Progenitor cell of endocrine pancreas (in vitro differentiated cells): ENCODE data around the gene PLA2G4D. TPM values are rescaled to one million over a fixed set of nuclear protein-coding genes. Genes with fewer than 3 reads are reported as not detected.

Source experiments
- DNase-seq: peaks from one replicate; pipeline ENCODE4 v3.0.0; 2021; ENCODE audit warnings: low spot score; ENCODE audit not compliant: unreplicated experiment
- H3K27ac Mint-ChIP-seq: 2 replicates; pipeline ENCODE4 v1.8.0; 2021; ENCODE audit warnings: mild to moderate bottlenecking, moderate library complexity, mixed read lengths
- H3K27me3 Mint-ChIP-seq: 2 replicates; pipeline ENCODE4 v1.8.0; 2021; ENCODE audit warnings: mixed read lengths
- H3K36me3 Mint-ChIP-seq: 2 replicates; pipeline ENCODE4 v1.8.0; 2022; ENCODE audit warnings: mixed read lengths; ENCODE audit not compliant: insufficient read depth
- H3K4me1 Mint-ChIP-seq: 2 replicates; pipeline ENCODE4 v1.8.0; 2021; ENCODE audit warnings: low read depth, mixed read lengths
- H3K4me3 Mint-ChIP-seq: 2 replicates; pipeline ENCODE4 v1.8.0; 2021; ENCODE audit warnings: low read depth, mild to moderate bottlenecking, moderate library complexity, mixed read lengths
- H3K9me3 Mint-ChIP-seq: 2 replicates; pipeline ENCODE4 v1.8.0; 2021; ENCODE audit warnings: low read depth, mixed read lengths
- total RNA-seq: library from RNA; stranded (reverse); gene quantifications from 2 replicates; pipeline ENCODE4 v1.2.1, GENCODE V29; 2021
- TF ChIP-seq, protein P1 (sequence below): fragments of 200-600 bp; sonication (generic); IDR thresholded peaks from one replicate; pipeline ENCODE4 v1.5.0; 2021; ENCODE audit warnings: antibody characterized with exemption, mild to moderate bottlenecking; ENCODE audit not compliant: unreplicated experiment

Gene PLA2G4D
- total RNA-seq, 1 donor from 2014 or later, result not detected

DNA sequence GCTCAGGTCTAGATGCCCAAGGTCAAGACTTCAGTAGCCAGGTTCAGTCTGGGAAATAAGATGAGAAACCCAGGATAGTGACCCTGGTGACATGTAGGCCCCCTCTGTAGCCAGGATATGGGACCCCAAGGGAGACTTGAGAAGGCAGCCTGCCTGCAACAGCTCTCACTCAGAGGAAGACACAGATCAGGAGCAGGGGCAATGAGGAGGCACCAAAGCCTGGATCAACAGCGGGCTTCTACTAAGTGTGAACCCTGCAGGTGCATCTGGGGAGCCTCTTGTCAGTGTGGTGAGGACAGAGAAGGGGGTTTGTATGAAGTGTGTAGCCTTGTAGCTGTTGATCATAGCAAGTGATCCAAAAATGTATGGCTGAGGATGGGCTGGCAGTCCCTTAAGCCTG, 36.6 kb upstream of the PLA2G4D start:
- H3K27me3 Mint-ChIP-seq, result peaks cover 12% of the 10 kb centered on the region
- TF ChIP-seq, protein P1, sequence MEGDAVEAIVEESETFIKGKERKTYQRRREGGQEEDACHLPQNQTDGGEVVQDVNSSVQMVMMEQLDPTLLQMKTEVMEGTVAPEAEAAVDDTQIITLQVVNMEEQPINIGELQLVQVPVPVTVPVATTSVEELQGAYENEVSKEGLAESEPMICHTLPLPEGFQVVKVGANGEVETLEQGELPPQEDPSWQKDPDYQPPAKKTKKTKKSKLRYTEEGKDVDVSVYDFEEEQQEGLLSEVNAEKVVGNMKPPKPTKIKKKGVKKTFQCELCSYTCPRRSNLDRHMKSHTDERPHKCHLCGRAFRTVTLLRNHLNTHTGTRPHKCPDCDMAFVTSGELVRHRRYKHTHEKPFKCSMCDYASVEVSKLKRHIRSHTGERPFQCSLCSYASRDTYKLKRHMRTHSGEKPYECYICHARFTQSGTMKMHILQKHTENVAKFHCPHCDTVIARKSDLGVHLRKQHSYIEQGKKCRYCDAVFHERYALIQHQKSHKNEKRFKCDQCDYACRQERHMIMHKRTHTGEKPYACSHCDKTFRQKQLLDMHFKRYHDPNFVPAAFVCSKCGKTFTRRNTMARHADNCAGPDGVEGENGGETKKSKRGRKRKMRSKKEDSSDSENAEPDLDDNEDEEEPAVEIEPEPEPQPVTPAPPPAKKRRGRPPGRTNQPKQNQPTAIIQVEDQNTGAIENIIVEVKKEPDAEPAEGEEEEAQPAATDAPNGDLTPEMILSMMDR, result no peak

GRCh38 chr15:42130246-42130986, 36.1 kb upstream of the PLA2G4D start:
- TF ChIP-seq, protein P1, result no peak
- DNase-seq, result no peak
- Mint-ChIP-seq H3K4me3 (no peak overlapping the region), H3K36me3 (no peaks in the 10 kb centered on the region), H3K4me1 (no peaks in the 10 kb centered on the region), H3K27ac (no peak overlapping the region), H3K9me3 (no peaks in the 10 kb centered on the region), H3K27me3 (peaks cover 12% of the 10 kb centered on the region)

More for the DNA sequence above, 36.6 kb upstream of the PLA2G4D start:
- Mint-ChIP-seq H3K4me1 (no peaks in the 10 kb centered on the region), H3K36me3 (no peaks in the 10 kb centered on the region), H3K9me3 (no peaks in the 10 kb centered on the region), H3K27ac (no peak overlapping the region), H3K4me3 (no peak overlapping the region)
- no peak for DNase-seq

DNA sequence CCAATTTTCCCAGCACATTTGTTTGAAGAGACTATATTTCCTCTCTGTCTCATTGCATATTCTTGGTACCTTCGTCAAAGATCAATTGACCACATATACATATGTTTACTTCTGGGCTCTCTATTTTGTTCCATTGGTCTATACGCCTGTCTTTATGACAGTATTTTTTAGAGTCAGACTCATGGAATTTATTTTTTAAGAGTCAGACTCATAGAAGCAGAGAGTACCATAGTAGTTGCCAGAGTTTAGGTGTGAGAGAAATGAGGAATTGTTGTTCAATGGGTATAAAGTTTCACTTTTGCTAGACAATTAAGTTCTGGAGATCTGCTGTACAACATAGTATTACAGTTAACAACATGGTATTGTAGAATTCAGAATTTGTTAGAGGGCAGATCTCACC, 35.0 kb upstream of the PLA2G4D start:
- H3K4me1 Mint-ChIP-seq, result no peaks in the 10 kb centered on the region
- TF ChIP-seq, protein P1, result no peak
- no peaks in the 10 kb centered on the region for H3K36me3 Mint-ChIP-seq
- peaks cover 15% of the 10 kb centered on the region for H3K27me3 Mint-ChIP-seq
- H3K4me3 Mint-ChIP-seq, result no peak overlapping the region
- H3K9me3 Mint-ChIP-seq, result no peaks in the 10 kb centered on the region
- H3K27ac Mint-ChIP-seq, result no peak overlapping the region
- DNase-seq, result no peak

DNA sequence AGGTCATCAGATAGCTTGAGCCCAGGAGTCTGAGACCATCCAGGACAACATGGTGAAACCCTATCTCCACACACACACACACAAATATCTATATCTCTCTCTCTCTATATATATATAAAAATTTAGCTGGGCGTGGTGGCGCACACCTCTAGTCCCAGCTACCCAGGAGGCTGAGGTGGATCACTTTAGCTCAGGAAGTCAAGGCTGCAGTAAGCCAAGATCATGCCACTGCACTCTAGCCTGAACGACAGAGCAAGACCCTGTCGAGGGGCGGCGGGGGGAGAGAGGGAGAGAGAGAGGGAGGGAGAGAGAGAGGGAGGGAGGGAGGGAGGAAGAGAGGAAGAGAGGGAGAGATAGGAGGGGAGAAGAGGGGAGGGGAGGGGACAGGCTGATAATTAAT, 34.1 kb upstream of the PLA2G4D start:
- Mint-ChIP-seq H3K4me1 (no peaks in the 10 kb centered on the region), H3K36me3 (no peaks in the 10 kb centered on the region), H3K27me3 (peaks cover 18% of the 10 kb centered on the region), H3K27ac (no peak overlapping the region), H3K4me3 (no peak overlapping the region), H3K9me3 (no peaks in the 10 kb centered on the region)
- no peak for DNase-seq
- TF ChIP-seq, protein P1, result no peak

DNA sequence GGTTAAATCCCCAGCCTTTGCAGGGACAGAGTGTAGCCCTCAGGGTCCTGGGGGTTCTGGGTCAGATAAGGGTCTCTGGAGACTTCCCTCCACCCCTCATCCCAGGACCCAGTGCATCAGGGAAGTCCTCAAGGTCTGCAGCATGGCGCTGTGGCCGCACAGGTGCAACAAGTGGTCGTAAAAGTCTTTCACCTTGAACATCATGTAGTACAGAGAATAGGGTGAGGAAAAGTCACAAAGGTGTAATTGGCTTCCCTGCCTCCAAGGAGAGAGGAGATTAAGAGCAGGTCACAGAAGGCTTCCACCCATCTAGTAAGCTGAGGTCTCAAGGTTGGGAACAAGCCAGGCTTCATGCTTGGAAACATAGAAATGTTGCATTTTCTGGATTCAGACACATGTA, 29.2 kb upstream of the PLA2G4D start:
- Mint-ChIP-seq H3K27me3 (peaks cover 14% of the 10 kb centered on the region), H3K27ac (no peak overlapping the region), H3K36me3 (no peaks in the 10 kb centered on the region), H3K4me3 (no peak overlapping the region), H3K9me3 (no peaks in the 10 kb centered on the region), H3K4me1 (peaks cover 5% of the 10 kb centered on the region)
- TF ChIP-seq, protein P1, result no peak
- no peak for DNase-seq
